HuH-7.5 (cell line): ENCODE data around the gene SDR42E1.
"Not testable (repeated sequence)": the region's sequence is repeated elsewhere in the genome, so short reads cannot be mapped to it uniquely, and the experiment has no call there.

Experiments
- DNase-seq: peaks from one replicate; pipeline ENCODE4 v3.0.0; 2011; ENCODE audit warnings: low spot score

Gene SDR42E1

GRCh38 chr16:82037666-82038065, 26.4 kb upstream of the SDR42E1 start:
- DNase-seq = no peak

- DNase-seq = no peak
Observed at GRCh38 chr16:82037251-82037650, 26.0 kb upstream of the SDR42E1 start.

- DNase-seq = no peak
Observed at GRCh38 chr16:82034981-82035612, 23.8 kb upstream of the SDR42E1 start, which contains the start of gene HSD17B2. Gene HSD17B2 (plus strand): TSS chr16:82035253. CDS start chr16:82035425, 172 bp downstream.

- DNase-seq = no peak
Observed at GRCh38 chr16:82033683-82034300, 22.5 kb upstream of the SDR42E1 start.

GRCh38 chr16:82033006-82033405, 21.7 kb upstream of the SDR42E1 start:
- no peak for DNase-seq

GRCh38 chr16:82031116-82032084, 20.1 kb upstream of the SDR42E1 start:
- peak; percentile 43 for DNase-seq

GRCh38 chr16:82027629-82028064, 16.4 kb upstream of the SDR42E1 start:
- no peak for DNase-seq

GRCh38 chr16:82024883-82025282, 13.6 kb upstream of the SDR42E1 start:
- no peak for DNase-seq

GRCh38 chr16:82024316-82024715, 13.0 kb upstream of the SDR42E1 start:
- no peak for DNase-seq

- no peak for DNase-seq
Observed at GRCh38 chr16:82023206-82023605, 11.9 kb upstream of the SDR42E1 start.

GRCh38 chr16:82020051-82020450, 8.8 kb upstream of the SDR42E1 start:
- no peak for DNase-seq

- no peak for DNase-seq
Observed at GRCh38 chr16:82019535-82019934, 8.3 kb upstream of the SDR42E1 start.

- no peak for DNase-seq
Observed at GRCh38 chr16:82017911-82018568, 6.8 kb upstream of the SDR42E1 start.

GRCh38 chr16:82016964-82017363, 5.7 kb upstream of the SDR42E1 start:
- DNase-seq = no peak

- no peak for DNase-seq
Observed at GRCh38 chr16:82016263-82016662, 5.0 kb upstream of the SDR42E1 start.

GRCh38 chr16:82013139-82013538, 1.9 kb upstream of the SDR42E1 start:
- no peak for DNase-seq

GRCh38 chr16:82010649-82011048, 621 bp downstream of the SDR42E1 start:
- no peak for DNase-seq

GRCh38 chr16:82009789-82010188, 1.5 kb downstream of the SDR42E1 start:
- DNase-seq = not testable (repeated sequence)

GRCh38 chr16:82008957-82009592, 2.2 kb downstream of the SDR42E1 start:
- DNase-seq = no peak

- DNase-seq = no peak
Observed at GRCh38 chr16:82007189-82007588, 4.1 kb downstream of the SDR42E1 start.

GRCh38 chr16:82006036-82006435, 5.2 kb downstream of the SDR42E1 start:
- no peak for DNase-seq
